Type B pancreatic cell (in vitro differentiated cells): Measurements from ENCODE around the gene POLR2M. TPM values are rescaled to one million over a fixed set of nuclear protein-coding genes. Genes with fewer than 3 reads are reported as not detected.

Source experiments
- DNase-seq: peaks from one replicate; pipeline ENCODE4 v3.0.0; 2021; ENCODE audit warnings: mixed read lengths; ENCODE audit not compliant: unreplicated experiment; ENCODE audit errors: extremely low spot score
- H3K27ac Mint-ChIP-seq: 2 replicates; pipeline ENCODE4 v1.8.0; 2021; ENCODE audit warnings: mild to moderate bottlenecking, mixed read lengths
- H3K27me3 Mint-ChIP-seq: 2 replicates; pipeline ENCODE4 v1.8.0; 2021; ENCODE audit warnings: mixed read lengths
- H3K36me3 Mint-ChIP-seq: 2 replicates; pipeline ENCODE4 v1.8.0; 2021; ENCODE audit warnings: mixed read lengths
- H3K4me1 Mint-ChIP-seq: one replicate; pipeline ENCODE4 v1.8.0; 2021; ENCODE audit warnings: mixed read lengths; ENCODE audit not compliant: unreplicated experiment
- H3K4me3 Mint-ChIP-seq: 2 replicates; pipeline ENCODE4 v1.8.0; 2021; ENCODE audit warnings: mild to moderate bottlenecking, mixed read lengths
- H3K9me3 Mint-ChIP-seq: 2 replicates; pipeline ENCODE4 v1.8.0; 2021; ENCODE audit warnings: mixed read lengths
- long read RNA-seq: library from polyadenylated mRNA; unstranded; transcript quantifications from one replicate; pipeline ENCODE4 v2.0.0, GENCODE V29; 2020
- total RNA-seq: library from RNA; stranded (reverse); gene quantifications from 2 replicates; pipeline ENCODE4 v1.2.1, GENCODE V29; 2021; ENCODE audit warnings: low replicate concordance
- TF ChIP-seq, protein P1 (sequence below): fragments of 200-600 bp; sonication (generic); conservative IDR thresholded peaks from 2 replicates; pipeline ENCODE4 v1.5.0; 2021; ENCODE audit warnings: antibody characterized with exemption, mild to moderate bottlenecking

POLR2M gene
- 50.7 and 76.4 TPM in 2 replicates for total RNA-seq
- long read RNA-seq, full-length matches to known transcripts = 48 of 59 reads
- long read RNA-seq, partial matches to known transcripts = 3 of 59 reads
- long read RNA-seq, other reads (novel, unspliced or antisense) = 8 of 59 reads

DNA sequence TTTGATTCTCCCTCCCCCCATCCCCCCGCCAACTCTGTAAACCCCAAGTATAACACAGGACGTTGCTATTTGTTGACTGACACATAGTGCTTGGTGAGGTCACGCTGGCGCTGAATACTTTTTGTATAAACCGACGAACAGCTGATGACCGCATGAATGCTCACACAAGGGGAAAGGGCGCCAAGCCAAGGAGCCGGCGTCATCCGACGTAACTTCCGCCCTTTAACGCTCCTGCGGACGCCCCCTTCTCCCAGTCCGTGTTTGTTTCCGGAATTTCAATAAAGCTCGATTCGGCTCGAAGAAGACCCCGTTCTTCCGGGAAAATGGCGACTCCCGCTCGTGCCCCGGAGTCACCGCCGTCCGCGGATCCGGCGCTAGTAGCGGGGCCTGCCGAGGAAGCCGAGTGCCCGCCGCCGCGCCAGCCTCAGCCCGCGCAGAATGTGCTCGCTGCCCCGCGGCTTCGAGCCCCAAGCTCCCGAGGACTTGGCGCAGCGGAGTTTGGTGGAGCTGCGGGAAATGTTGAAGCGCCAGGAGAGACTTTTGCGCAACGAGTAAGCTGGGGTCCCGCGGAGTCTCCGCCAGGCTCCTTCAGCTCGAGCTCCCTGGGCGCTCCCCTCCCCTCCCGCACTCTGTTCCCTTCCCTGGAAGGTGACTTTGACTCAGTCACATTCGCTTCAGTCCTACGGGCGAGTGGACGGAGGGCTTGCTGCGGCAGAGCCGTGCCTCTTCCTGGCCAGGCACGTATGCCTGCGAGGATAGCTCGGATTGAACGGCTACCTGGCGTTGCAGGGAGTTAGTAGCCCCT is at the start of gene POLR2M:
Gene POLR2M, plus strand, starts transcription at position 310 of the 805 bp plus-strand sequence. Its CDS starts 129 bp downstream, at position 439.
- DNase-seq = peak; percentile 90
- Mint-ChIP-seq H3K27ac (peak within 1 kb of the TSS; percentile 84), H3K36me3 (peaks cover 25% of the 10 kb centered on the region), H3K4me3 (peak within 1 kb of the TSS; percentile 96), H3K4me1 (peaks cover 35% of the 10 kb centered on the region), H3K27me3 (no peaks in the 10 kb centered on the region), H3K9me3 (no peaks in the 10 kb centered on the region)
- TF ChIP-seq, protein P1, sequence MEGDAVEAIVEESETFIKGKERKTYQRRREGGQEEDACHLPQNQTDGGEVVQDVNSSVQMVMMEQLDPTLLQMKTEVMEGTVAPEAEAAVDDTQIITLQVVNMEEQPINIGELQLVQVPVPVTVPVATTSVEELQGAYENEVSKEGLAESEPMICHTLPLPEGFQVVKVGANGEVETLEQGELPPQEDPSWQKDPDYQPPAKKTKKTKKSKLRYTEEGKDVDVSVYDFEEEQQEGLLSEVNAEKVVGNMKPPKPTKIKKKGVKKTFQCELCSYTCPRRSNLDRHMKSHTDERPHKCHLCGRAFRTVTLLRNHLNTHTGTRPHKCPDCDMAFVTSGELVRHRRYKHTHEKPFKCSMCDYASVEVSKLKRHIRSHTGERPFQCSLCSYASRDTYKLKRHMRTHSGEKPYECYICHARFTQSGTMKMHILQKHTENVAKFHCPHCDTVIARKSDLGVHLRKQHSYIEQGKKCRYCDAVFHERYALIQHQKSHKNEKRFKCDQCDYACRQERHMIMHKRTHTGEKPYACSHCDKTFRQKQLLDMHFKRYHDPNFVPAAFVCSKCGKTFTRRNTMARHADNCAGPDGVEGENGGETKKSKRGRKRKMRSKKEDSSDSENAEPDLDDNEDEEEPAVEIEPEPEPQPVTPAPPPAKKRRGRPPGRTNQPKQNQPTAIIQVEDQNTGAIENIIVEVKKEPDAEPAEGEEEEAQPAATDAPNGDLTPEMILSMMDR = no peak

DNA sequence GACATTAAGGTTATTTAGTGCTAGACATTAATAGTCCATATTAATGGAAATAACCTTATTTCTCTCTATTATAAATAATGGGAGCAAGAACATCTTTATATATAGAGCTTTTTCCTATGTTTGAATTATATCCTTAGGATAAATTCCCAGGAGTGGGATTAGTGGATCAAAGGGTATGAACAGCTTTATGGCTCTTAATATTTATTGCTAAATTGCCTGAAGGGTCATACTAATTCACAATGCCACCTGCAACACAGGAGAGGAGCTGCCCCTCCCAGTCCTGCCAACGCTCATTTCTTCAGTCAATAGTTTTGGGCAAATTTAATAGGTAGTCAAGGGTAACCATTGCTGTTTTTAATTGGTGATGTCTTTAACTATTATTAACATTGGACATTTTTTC is 48.9 kb upstream of the POLR2M start:
- no peaks in the 10 kb centered on the region for H3K9me3 Mint-ChIP-seq
- DNase-seq = no peak
- no peak overlapping the region for H3K4me3 Mint-ChIP-seq
- H3K36me3 Mint-ChIP-seq = no peaks in the 10 kb centered on the region
- H3K27ac Mint-ChIP-seq = no peak overlapping the region
- no peaks in the 10 kb centered on the region for H3K27me3 Mint-ChIP-seq
- peaks cover 22% of the 10 kb centered on the region for H3K4me1 Mint-ChIP-seq
- TF ChIP-seq, protein P1 = no peak

DNA sequence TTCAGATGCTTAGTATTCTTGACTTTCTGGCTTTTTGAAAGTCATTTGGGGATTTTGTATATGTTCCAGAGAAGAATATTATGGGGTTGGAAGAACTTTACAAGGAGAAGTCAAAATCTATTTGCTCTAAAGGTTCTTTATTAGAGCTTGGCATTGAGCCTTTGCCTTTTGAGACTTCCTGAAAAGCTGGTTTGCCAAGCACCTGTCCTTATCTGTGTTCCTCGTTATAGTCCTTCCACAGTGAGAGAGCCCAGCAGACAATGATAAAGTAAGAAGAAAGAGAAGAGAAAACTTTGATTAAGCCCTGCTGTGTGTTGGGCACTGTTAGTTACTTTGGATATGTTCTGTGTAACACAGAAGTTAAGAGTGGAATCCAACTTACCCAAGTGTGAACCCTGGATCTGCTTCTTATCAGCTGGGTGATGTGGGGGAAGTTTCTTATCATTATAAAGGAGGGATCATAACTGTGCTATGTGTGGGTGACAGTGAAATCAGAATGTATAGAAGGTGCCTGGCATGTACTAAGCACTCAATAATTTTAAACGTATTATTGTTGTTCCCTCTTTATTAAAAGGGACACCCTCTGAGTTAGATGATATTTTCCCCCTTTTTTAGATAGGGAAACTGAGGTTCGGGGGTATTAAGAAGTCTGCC is 44.3 kb upstream of the POLR2M start:
- H3K36me3 Mint-ChIP-seq = no peaks in the 10 kb centered on the region
- H3K27me3 Mint-ChIP-seq = no peaks in the 10 kb centered on the region
- DNase-seq = no peak
- no peak overlapping the region for H3K27ac Mint-ChIP-seq
- TF ChIP-seq, protein P1 = no peak
- H3K9me3 Mint-ChIP-seq = no peaks in the 10 kb centered on the region
- H3K4me1 Mint-ChIP-seq = peaks cover 25% of the 10 kb centered on the region
- no peak overlapping the region for H3K4me3 Mint-ChIP-seq

DNA sequence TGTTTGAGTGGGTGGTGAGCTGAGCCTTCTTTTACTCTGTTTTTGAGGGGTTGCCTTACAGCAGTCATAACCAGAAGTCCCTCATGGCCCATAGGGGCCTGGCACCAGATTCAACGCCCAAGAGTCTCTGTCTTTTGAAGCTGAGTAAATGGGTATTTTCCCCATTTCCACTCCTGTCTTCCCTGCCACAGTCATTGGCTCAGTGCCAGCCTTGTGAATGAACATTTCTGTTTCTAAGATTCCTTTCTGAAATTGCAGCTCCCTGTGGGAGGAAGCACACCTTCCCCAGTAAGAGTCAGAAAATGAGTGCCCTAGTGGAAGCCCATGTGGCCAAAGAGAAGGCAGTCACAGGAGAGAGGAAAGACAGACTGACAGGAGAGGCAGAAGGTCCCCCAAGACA is 43.7 kb upstream of the POLR2M start:
- DNase-seq = no peak
- Mint-ChIP-seq H3K36me3 (no peaks in the 10 kb centered on the region), H3K9me3 (no peaks in the 10 kb centered on the region), H3K27ac (no peak overlapping the region), H3K27me3 (no peaks in the 10 kb centered on the region), H3K4me3 (no peak overlapping the region), H3K4me1 (peaks cover 31% of the 10 kb centered on the region)
- TF ChIP-seq, protein P1 = no peak

DNA sequence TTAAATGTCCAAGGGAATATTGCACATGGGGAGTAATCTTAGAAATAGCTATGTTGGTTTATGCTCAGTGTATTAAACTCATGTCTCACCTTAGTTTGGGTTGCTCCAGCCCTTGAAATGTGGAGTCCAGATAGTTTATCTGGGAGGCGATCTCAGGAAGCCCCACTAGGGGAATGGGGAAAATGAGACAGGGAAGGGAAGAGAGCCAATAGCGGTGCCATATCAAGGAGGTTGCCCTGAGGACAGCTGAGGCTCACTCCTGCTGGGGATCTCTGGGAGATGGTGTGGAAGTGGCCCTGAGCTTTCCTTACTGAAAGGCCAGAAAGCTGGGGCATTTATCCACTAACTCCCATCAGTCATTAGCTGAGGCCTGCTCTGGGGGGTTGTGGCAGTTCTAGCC is 43.3 kb upstream of the POLR2M start:
- TF ChIP-seq, protein P1 = no peak
- no peak for DNase-seq
- Mint-ChIP-seq H3K27me3 (no peaks in the 10 kb centered on the region), H3K4me3 (no peak overlapping the region), H3K4me1 (peaks cover 33% of the 10 kb centered on the region), H3K36me3 (no peaks in the 10 kb centered on the region), H3K27ac (no peak overlapping the region), H3K9me3 (no peaks in the 10 kb centered on the region)
